IPS-18a (cell line): Measurements from ENCODE around the gene AQP2.

Source experiments
- H3K27ac ChIP-seq: one replicate; pipeline ENCODE4 v1.5.1; 2013; ENCODE audit warnings: low read length
- H3K27me3 ChIP-seq: one replicate; pipeline ENCODE4 v1.6.1; 2013; ENCODE audit warnings: mild to moderate bottlenecking, low read length; ENCODE audit not compliant: control insufficient read depth, insufficient read depth
- H3K36me3 ChIP-seq: one replicate; pipeline ENCODE4 v1.6.1; 2013; ENCODE audit warnings: low read depth, low read length; ENCODE audit not compliant: control insufficient read depth
- H3K4me1 ChIP-seq: one replicate; pipeline ENCODE4 v1.6.1; 2013; ENCODE audit warnings: low read depth, low read length; ENCODE audit not compliant: control insufficient read depth
- H3K4me3 ChIP-seq: one replicate; pipeline ENCODE4 v1.5.1; 2013; ENCODE audit warnings: low read length
- H3K9ac ChIP-seq: one replicate; pipeline ENCODE4 v1.6.1; 2013; ENCODE audit warnings: mild to moderate bottlenecking, low read length, moderate library complexity
- H3K9me3 ChIP-seq: one replicate; pipeline ENCODE4 v1.6.1; 2013; ENCODE audit warnings: low read depth, low read length; ENCODE audit not compliant: control insufficient read depth

AQP2 gene

GRCh38 chr12:49944046-49944445 is 6.5 kb upstream of the AQP2 start:
- H3K27me3 ChIP-seq, result peaks cover 9% of the 10 kb centered on the region
- H3K4me1 ChIP-seq, result peaks cover 18% of the 10 kb centered on the region
- H3K9ac ChIP-seq, result no peak overlapping the region
- no peaks in the 10 kb centered on the region for H3K9me3 ChIP-seq
- H3K36me3 ChIP-seq, result no peaks in the 10 kb centered on the region
- H3K4me3 ChIP-seq, result no peak overlapping the region
- H3K27ac ChIP-seq, result no peak overlapping the region

- Histone ChIP-seq H3K9ac (no peak overlapping the region), H3K4me3 (no peak overlapping the region), H3K4me1 (peaks cover 18% of the 10 kb centered on the region), H3K27ac (no peak overlapping the region), H3K9me3 (no peaks in the 10 kb centered on the region), H3K36me3 (no peaks in the 10 kb centered on the region), H3K27me3 (peaks cover 9% of the 10 kb centered on the region)
These were observed 5.8 kb upstream of the AQP2 start for GRCh38 chr12:49944718-49945117.

GRCh38 chr12:49945394-49946080 is 5.0 kb upstream of the AQP2 start:
- Histone ChIP-seq H3K9ac (no peak overlapping the region), H3K27ac (no peak overlapping the region), H3K9me3 (no peaks in the 10 kb centered on the region)

GRCh38 chr12:49946086-49946485 is 4.5 kb upstream of the AQP2 start:
- Histone ChIP-seq H3K36me3 (no peaks in the 10 kb centered on the region), H3K27me3 (peaks cover 9% of the 10 kb centered on the region), H3K9me3 (no peaks in the 10 kb centered on the region), H3K27ac (no peak overlapping the region), H3K4me3 (no peak overlapping the region), H3K4me1 (peaks cover 18% of the 10 kb centered on the region), H3K9ac (no peak overlapping the region)

More at GRCh38 chr12:49945394-49946080, 5.0 kb upstream of the AQP2 start:
- no peaks in the 10 kb centered on the region for H3K36me3 ChIP-seq
- H3K4me3 ChIP-seq, result peak overlapping the region; percentile 51
- H3K27me3 ChIP-seq, result peaks cover 9% of the 10 kb centered on the region
- H3K4me1 ChIP-seq, result peaks cover 18% of the 10 kb centered on the region

- Histone ChIP-seq H3K4me3 (no peak overlapping the region), H3K4me1 (peaks cover 18% of the 10 kb centered on the region), H3K9me3 (no peaks in the 10 kb centered on the region), H3K27ac (no peak overlapping the region), H3K27me3 (peaks cover 9% of the 10 kb centered on the region), H3K36me3 (no peaks in the 10 kb centered on the region), H3K9ac (no peak overlapping the region)
These were observed 4.0 kb upstream of the AQP2 start for GRCh38 chr12:49946497-49946896.

- Histone ChIP-seq H3K27ac (no peak overlapping the region), H3K9ac (no peak overlapping the region), H3K36me3 (no peaks in the 10 kb centered on the region), H3K4me1 (peaks cover 18% of the 10 kb centered on the region), H3K4me3 (no peak overlapping the region), H3K27me3 (peaks cover 9% of the 10 kb centered on the region), H3K9me3 (no peaks in the 10 kb centered on the region)
These were observed 2.8 kb upstream of the AQP2 start for GRCh38 chr12:49947593-49948226.

- H3K4me1 ChIP-seq, result peaks cover 18% of the 10 kb centered on the region
- no peaks in the 10 kb centered on the region for H3K9me3 ChIP-seq
- no peaks in the 10 kb centered on the region for H3K36me3 ChIP-seq
- no peak overlapping the region for H3K9ac ChIP-seq
- peaks cover 9% of the 10 kb centered on the region for H3K27me3 ChIP-seq
- H3K27ac ChIP-seq, result no peak overlapping the region
- no peak overlapping the region for H3K4me3 ChIP-seq
These were observed 1.4 kb upstream of the AQP2 start for GRCh38 chr12:49948866-49949845.

GRCh38 chr12:49949866-49950265 is 671 bp upstream of the AQP2 start:
- Histone ChIP-seq H3K36me3 (no peaks in the 10 kb centered on the region), H3K27ac (no peak overlapping the region), H3K9me3 (no peaks in the 10 kb centered on the region), H3K4me3 (no peak overlapping the region), H3K27me3 (peaks cover 3% of the 10 kb centered on the region), H3K9ac (no peak overlapping the region), H3K4me1 (peaks cover 18% of the 10 kb centered on the region)

- Histone ChIP-seq H3K9me3 (no peaks in the 10 kb centered on the region), H3K9ac (no peak overlapping the region), H3K27ac (no peak overlapping the region), H3K4me3 (no peak overlapping the region), H3K4me1 (peaks cover 7% of the 10 kb centered on the region), H3K27me3 (peaks cover 3% of the 10 kb centered on the region), H3K36me3 (no peaks in the 10 kb centered on the region)
These were observed 1.1 kb downstream of the AQP2 start for GRCh38 chr12:49951411-49952240.

- H3K9ac ChIP-seq, result no peak overlapping the region
- peaks cover 5% of the 10 kb centered on the region for H3K4me1 ChIP-seq
- no peaks in the 10 kb centered on the region for H3K9me3 ChIP-seq
- peaks cover 9% of the 10 kb centered on the region for H3K27me3 ChIP-seq
- no peak overlapping the region for H3K4me3 ChIP-seq
- no peaks in the 10 kb centered on the region for H3K36me3 ChIP-seq
- no peak overlapping the region for H3K27ac ChIP-seq
These were observed 2.0 kb downstream of the AQP2 start for GRCh38 chr12:49952391-49953055.
